Neural cell (in vitro differentiated cells): ENCODE measurements around the gene ACP4.
"Not testable (repeated sequence)": the region's sequence is repeated elsewhere in the genome, so short reads cannot be mapped to it uniquely, and the experiment has no call there.

Experiments used
- CTCF ChIP-seq: fragments of 450-650 bp; IDR thresholded peaks from 2 replicates; pipeline ENCODE4 v1.5.1; 2014; ENCODE audit warnings: antibody characterized with exemption, mild to moderate bottlenecking, moderate library complexity; ENCODE audit not compliant: poor library complexity, severe bottlenecking
- POLR2AphosphoS5 ChIP-seq: IDR thresholded peaks from 2 replicates; pipeline ENCODE4 v1.6.1; 2012

- TF ChIP-seq CTCF, POLR2AphosphoS5: not testable (repeated sequence)
Observed at GRCh38 chr19:50767263-50767662, 23.0 kb upstream of the ACP4 start.
